ENCODE results near the gene PPP2R2D.

PPP2R2D gene

DNA sequence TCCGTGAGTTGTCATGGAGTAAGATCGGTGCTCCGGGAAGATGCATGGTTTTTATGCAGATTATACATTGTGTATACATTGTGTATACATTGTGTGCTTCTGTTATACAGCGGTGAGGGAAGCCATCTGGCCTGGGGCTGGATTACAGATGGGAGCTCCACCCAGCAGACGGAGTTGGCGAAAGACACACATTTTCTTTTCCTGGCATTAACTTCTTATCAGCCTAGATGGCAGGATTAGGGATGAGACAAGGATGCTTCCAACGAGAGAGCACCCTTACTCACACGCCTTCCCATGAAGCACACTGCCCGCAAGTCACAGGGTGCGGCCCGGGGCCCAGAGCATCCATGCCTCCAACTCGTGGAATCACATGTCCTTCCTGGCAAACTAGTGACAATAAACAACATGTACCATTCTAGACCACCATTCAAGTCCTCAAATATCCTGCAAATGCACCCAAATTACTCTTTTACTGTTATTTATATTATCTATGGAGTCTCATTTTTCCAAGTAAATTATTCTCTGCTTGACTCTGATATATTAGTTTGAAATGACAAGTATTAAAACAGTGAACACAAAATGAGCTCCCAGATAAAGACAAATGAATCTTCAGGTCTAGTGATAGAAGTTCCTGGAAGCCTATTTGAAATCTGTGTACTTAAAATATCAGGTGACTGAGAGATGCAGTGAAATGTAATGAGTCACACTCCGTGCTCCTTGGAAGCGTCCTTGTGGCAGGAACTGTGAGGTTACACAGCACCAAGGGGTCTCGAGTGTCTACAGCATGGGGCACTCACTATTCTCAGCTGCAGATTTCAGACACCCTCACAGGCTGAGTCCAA is 29.8 kb upstream of the PPP2R2D start:
- Histone ChIP-seq H3K4me1 (ENCODE audit: insufficient read depth, low read length) (no peaks in the 10 kb centered on the region; the same call in 1 of the 2 replicates), H3K9ac (ENCODE audit: low read depth, low read length) (no peak overlapping the region), H3K27ac (ENCODE audit: low read depth, low read length) (no peak overlapping the region), H3K9me3 (ENCODE audit: insufficient read depth, low read depth, low read length) (no peaks in the 10 kb centered on the region), H3K36me3 (ENCODE audit: insufficient read depth, low read length) (no peaks in the 10 kb centered on the region), H3K4me3 (ENCODE audit: low read length) (no peak overlapping the region), H3K27me3 (ENCODE audit: insufficient read depth, low read length) (no peaks in the 10 kb centered on the region)
- 93% methylated on average over 15 of the region's 15 CpGs for WGBS

DNA sequence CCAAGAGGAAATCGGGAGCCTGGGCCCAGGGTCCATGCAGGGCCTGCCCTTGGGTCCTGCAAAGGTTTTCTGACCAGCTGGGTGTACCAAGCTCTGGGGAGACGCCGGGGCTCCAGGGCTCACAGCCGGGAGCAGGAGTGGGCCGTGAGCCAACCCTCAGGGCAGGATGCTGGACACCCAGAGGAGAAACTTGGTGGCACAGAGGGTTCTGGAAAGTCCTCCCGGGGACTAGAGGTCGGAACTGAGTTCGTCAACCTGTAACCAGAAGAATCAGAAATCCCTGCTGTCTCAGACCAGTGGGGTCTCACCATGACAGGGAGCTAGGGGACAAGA is 29.2 kb upstream of the PPP2R2D start:
- WGBS = 95% methylated on average over 8 of the region's 8 CpGs
- Histone ChIP-seq H3K9me3 (ENCODE audit: insufficient read depth, low read depth, low read length) (no peaks in the 10 kb centered on the region), H3K27ac (ENCODE audit: low read depth, low read length) (no peak overlapping the region), H3K4me3 (ENCODE audit: low read length) (no peak overlapping the region), H3K4me1 (ENCODE audit: insufficient read depth, low read length) (no peaks in the 10 kb centered on the region; the same call in 1 of the 2 replicates), H3K27me3 (ENCODE audit: insufficient read depth, low read length) (no peaks in the 10 kb centered on the region), H3K9ac (ENCODE audit: low read depth, low read length) (no peak overlapping the region), H3K36me3 (ENCODE audit: insufficient read depth, low read length) (no peaks in the 10 kb centered on the region)

DNA sequence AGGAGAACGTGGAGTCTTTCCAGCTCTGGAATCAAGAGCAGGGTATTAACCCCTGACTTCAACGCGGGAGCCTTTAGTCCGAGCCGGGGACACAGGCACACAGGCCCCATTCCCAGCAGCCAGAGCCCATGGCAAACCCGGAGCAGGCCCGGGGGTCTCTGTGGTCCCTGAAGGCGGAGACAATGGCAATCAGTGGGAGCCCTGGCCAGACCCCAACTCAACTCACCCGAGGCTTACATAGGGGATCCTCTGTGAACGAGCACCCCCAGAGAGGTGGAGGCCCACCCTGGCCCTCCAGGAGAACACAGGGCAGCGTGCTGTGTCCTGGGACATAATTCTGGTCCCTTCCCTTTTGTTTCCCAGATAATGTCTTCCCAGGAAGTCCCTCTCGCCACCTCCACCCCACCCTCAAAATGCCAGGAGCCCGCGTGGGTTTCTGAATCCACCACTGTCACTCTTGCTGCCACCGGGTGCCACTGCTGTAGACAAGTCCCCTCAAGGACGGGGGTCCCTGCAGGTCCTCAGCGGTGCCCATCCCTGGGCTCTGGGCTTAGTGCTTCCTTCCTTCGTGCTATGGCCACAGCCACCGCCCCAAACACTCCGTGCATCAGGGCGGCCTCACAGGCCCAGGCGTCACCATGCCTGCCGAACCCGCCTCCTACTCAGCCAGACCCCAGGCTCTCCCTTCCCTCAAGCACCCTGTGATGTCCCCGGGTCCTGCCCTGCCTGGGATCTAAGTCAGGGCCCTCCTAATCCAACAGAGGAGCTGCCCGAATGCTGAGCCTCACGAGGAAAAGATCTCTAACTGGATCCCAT is 28.6 kb upstream of the PPP2R2D start:
- no peak overlapping the region for H3K27ac ChIP-seq (ENCODE audit: low read depth, low read length)
- WGBS = 93% methylated on average over 27 of the region's 27 CpGs
- H3K9ac ChIP-seq (ENCODE audit: low read depth, low read length) = no peak overlapping the region
- H3K27me3 ChIP-seq (ENCODE audit: insufficient read depth, low read length) = no peaks in the 10 kb centered on the region
- no peaks in the 10 kb centered on the region for H3K36me3 ChIP-seq (ENCODE audit: insufficient read depth, low read length)
- no peak overlapping the region for H3K4me3 ChIP-seq (ENCODE audit: low read length)
- H3K4me1 ChIP-seq (ENCODE audit: insufficient read depth, low read length) = no peaks in the 10 kb centered on the region; the same call in 1 of the 2 replicates
- no peaks in the 10 kb centered on the region for H3K9me3 ChIP-seq (ENCODE audit: insufficient read depth, low read depth, low read length)

DNA sequence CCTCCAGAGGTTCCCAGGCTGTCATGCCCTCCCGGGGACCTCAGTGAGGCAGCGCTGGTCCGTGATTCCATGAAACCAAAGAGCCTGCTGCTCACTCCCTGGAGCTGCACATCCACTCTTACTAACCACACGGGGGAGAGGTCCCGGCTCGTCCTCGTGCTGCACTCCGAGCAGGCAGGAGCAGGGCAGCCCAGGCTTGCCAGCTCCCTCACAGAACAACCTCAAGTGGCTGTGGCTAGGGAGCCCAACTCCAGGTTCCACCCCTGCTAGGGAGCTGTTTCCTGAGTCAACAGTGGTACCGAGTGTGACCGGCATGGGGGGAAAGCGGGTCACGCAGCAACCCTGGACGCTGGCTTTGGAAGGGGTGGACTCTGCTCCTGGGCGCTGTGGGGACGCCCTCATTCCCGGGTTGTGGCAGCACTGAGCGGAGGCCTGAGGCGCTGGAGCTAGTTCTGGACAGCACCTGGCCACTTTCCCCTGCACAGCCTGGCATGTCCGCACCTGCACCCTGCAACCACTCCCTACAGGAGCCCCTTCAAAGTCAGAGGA is 27.9 kb upstream of the PPP2R2D start:
- Histone ChIP-seq H3K4me1 (ENCODE audit: insufficient read depth, low read length) (no peaks in the 10 kb centered on the region; the same call in 1 of the 2 replicates), H3K27me3 (ENCODE audit: insufficient read depth, low read length) (no peaks in the 10 kb centered on the region), H3K27ac (ENCODE audit: low read depth, low read length) (no peak overlapping the region), H3K9ac (ENCODE audit: low read depth, low read length) (no peak overlapping the region), H3K36me3 (ENCODE audit: insufficient read depth, low read length) (no peaks in the 10 kb centered on the region), H3K4me3 (ENCODE audit: low read length) (no peak overlapping the region), H3K9me3 (ENCODE audit: insufficient read depth, low read depth, low read length) (no peaks in the 10 kb centered on the region)
- 87% methylated on average over 19 of the region's 19 CpGs for WGBS

DNA sequence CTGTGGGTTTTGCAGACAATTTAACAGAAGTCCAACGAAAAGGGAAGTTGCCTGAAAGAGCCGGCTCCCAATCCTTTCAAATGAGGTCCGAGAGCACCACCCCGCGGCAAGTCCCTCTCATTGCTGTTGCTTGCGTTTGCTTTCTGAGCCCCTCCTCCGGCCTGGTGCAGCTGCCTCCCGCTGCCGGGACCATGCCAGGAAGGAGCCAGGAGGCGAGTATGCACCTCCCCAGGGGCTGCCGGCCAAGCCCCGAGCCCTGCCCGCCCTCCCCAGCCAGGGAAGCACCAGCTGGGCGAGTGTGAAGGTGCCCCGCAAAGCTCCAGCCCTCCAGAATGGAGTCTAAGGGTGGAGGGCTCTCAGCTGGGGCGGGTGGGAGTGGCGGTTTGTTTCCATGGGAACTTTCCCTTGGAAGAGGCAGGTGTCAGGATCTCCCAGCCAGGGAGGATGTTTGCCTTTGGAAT is 25.8 kb upstream of the PPP2R2D start:
- no peak overlapping the region for H3K27ac ChIP-seq (ENCODE audit: low read depth, low read length)
- peak overlapping the region; percentile 32 for H3K4me3 ChIP-seq (ENCODE audit: low read length)
- peaks cover 2% of the 10 kb centered on the region; the same call in 1 of the 2 replicates for H3K9me3 ChIP-seq (ENCODE audit: insufficient read depth, low read depth, low read length)
- WGBS = 6% methylated on average over 17 of the region's 17 CpGs
- H3K4me1 ChIP-seq (ENCODE audit: insufficient read depth, low read length) = no peaks in the 10 kb centered on the region; the same call in 1 of the 2 replicates
- no peak overlapping the region for H3K9ac ChIP-seq (ENCODE audit: low read depth, low read length)
- H3K36me3 ChIP-seq (ENCODE audit: insufficient read depth, low read length) = no peaks in the 10 kb centered on the region
- H3K27me3 ChIP-seq (ENCODE audit: insufficient read depth, low read length) = no peaks in the 10 kb centered on the region

DNA sequence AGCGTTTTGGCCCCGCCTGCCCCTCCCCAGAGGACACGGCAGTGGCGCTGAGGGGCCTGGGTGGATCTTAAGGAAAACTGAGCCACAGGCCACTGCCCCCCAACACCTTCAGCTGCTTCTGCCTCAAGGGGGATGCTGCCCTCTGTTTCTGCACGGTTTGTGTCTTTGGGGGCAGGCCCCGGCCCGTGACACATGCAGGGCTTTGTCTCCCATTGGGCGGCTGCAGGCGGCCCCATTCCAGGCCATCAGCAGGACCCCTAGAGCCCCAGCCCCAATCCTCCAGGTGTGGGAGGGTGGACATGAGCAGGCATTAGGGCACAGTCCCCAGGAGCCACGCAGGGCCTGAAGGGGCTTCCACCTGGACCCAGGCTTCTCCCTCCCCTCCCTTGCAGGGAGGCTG is 25.3 kb upstream of the PPP2R2D start:
- Histone ChIP-seq H3K27me3 (ENCODE audit: insufficient read depth, low read length) (no peaks in the 10 kb centered on the region), H3K9me3 (ENCODE audit: insufficient read depth, low read depth, low read length) (peaks cover 2% of the 10 kb centered on the region; the same call in 1 of the 2 replicates), H3K27ac (ENCODE audit: low read depth, low read length) (no peak overlapping the region), H3K36me3 (ENCODE audit: insufficient read depth, low read length) (no peaks in the 10 kb centered on the region), H3K4me3 (ENCODE audit: low read length) (no peak overlapping the region), H3K4me1 (ENCODE audit: insufficient read depth, low read length) (no peaks in the 10 kb centered on the region; the same call in 1 of the 2 replicates), H3K9ac (ENCODE audit: low read depth, low read length) (no peak overlapping the region)
- 77% methylated on average over 10 of the region's 10 CpGs for WGBS

DNA sequence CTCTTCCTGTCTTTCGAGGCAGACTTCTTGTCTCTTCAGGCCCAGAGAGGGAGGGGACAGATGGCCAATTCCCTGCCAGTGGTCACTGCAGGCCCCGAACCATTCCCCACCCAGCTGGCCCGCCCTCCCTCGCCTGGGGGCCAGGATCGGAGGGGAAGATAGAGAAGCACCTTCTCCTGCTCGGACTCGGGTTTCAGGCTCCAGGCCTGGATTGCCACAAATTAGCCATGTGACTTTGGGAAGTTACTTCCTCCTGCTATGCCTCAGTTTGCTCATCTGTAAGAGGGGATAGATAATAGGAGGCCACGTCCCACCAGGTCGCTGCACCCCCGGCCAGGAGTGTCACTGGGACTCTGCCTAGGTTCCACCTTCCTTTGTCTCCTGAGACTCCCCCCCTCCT is 24.8 kb upstream of the PPP2R2D start:
- 88% methylated on average over 8 of the region's 10 CpGs for WGBS
- Histone ChIP-seq H3K9ac (ENCODE audit: low read depth, low read length) (no peak overlapping the region), H3K9me3 (ENCODE audit: insufficient read depth, low read depth, low read length) (peaks cover 2% of the 10 kb centered on the region; the same call in 1 of the 2 replicates), H3K27ac (ENCODE audit: low read depth, low read length) (no peak overlapping the region), H3K4me1 (ENCODE audit: insufficient read depth, low read length) (no peaks in the 10 kb centered on the region; the same call in 1 of the 2 replicates), H3K27me3 (ENCODE audit: insufficient read depth, low read length) (no peaks in the 10 kb centered on the region), H3K4me3 (ENCODE audit: low read length) (no peak overlapping the region), H3K36me3 (ENCODE audit: insufficient read depth, low read length) (no peaks in the 10 kb centered on the region)

DNA sequence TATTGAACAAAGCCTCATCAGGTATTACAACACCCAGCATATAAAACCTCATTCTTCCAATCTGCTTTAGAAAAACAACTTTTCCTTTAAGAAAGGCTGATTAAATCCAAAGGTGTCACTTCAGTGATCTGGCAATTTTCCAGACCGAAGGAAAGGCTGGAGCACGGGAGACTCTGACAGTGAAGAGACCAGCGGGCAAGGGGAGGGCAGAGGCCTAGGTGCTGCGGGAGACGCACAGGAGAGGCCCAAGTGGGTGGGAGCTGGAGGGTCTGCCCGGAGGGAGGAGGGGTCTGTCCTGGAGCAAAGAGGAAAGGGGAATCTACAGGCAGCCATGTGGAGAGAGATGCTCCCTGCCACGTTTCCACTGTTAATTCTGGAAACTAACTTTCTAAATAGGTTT is 24.3 kb upstream of the PPP2R2D start:
- no peak overlapping the region for H3K27ac ChIP-seq (ENCODE audit: low read depth, low read length)
- H3K36me3 ChIP-seq (ENCODE audit: insufficient read depth, low read length) = no peaks in the 10 kb centered on the region
- no peaks in the 10 kb centered on the region; the same call in 1 of the 2 replicates for H3K4me1 ChIP-seq (ENCODE audit: insufficient read depth, low read length)
- peaks cover 7% of the 10 kb centered on the region; the same call in 1 of the 2 replicates for H3K9me3 ChIP-seq (ENCODE audit: insufficient read depth, low read depth, low read length)
- no peaks in the 10 kb centered on the region for H3K27me3 ChIP-seq (ENCODE audit: insufficient read depth, low read length)
- no peak overlapping the region for H3K9ac ChIP-seq (ENCODE audit: low read depth, low read length)
- WGBS = 84% methylated on average over 6 of the region's 7 CpGs
- no peak overlapping the region for H3K4me3 ChIP-seq (ENCODE audit: low read length)

DNA sequence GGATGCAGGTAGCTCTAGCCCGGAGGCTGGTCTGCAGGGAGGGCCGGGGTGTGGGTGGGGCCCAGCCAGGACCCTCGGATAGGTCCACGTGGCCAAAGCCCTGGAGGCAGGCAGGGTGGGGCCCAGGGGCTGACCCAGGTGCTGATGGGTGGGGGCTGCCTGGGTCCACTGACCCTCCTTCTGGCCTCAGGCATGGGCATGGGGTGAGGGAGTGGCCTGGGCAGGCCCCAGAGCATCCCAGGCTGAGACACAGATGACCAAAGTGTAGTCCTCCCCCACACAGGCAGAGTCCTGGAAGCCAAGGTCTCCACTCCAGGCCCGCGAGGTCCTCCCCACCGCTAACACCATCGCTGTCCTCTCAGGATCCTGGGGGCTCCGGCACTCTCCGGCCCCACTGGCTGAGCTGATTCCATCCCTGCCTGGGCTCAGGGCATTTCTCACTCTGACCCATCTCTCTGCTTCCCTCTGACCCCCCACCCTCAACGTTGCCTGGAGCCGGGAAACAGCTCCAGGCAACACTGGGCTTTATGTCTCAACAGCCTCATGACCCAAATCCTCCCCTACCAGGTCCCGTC is 20.7 kb upstream of the PPP2R2D start:
- H3K9ac ChIP-seq (ENCODE audit: low read depth, low read length) = no peak overlapping the region
- no peaks in the 10 kb centered on the region for H3K27me3 ChIP-seq (ENCODE audit: insufficient read depth, low read length)
- no peak overlapping the region for H3K4me3 ChIP-seq (ENCODE audit: low read length)
- H3K27ac ChIP-seq (ENCODE audit: low read depth, low read length) = no peak overlapping the region
- H3K9me3 ChIP-seq (ENCODE audit: insufficient read depth, low read depth, low read length) = peaks cover 12% of the 10 kb centered on the region; the same call in 1 of the 2 replicates
- 88% methylated on average over 13 of the region's 13 CpGs for WGBS
- H3K36me3 ChIP-seq (ENCODE audit: insufficient read depth, low read length) = no peaks in the 10 kb centered on the region
- no peaks in the 10 kb centered on the region for H3K4me1 ChIP-seq (ENCODE audit: insufficient read depth, low read length)

DNA sequence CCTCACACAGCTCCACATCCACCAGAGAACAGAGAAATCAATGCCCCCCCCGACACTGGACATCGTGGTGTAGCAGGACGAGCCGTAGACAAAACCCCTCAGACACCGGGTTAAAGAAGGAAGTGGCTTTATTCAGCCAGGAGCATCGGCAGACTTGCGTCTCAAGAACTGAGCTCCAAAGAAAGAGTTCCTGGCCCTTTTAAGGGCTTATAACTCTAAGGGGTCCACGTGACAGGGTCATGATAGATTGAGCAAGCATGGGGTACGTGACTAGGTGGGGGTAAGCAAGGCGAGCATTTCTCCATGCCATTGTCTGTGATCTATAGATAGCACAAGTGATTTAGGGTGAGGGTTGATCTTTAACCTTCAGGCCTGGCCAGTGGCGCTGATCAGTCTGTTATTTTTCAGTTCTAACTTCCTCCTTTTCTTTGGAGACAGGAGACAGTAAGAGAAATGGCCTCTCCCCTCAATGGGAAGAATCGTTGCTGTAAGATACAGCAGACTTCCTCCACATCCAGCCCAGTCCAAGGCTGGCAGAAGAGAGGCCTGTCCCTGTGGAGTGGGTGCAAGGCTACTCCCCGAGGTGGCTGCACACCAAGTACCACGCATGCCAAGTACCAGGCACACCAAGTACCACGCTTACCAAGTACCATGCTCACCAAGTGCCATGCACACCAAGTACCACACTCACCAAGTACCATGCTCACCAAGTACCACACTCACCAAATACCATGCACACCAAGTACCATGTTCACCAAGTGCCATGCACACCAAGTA is 19.5 kb upstream of the PPP2R2D start:
- Histone ChIP-seq H3K4me3 (ENCODE audit: low read length) (no peak overlapping the region), H3K9me3 (ENCODE audit: insufficient read depth, low read depth, low read length) (peaks cover 12% of the 10 kb centered on the region; the same call in 1 of the 2 replicates), H3K4me1 (ENCODE audit: insufficient read depth, low read length) (no peaks in the 10 kb centered on the region), H3K36me3 (ENCODE audit: insufficient read depth, low read length) (no peaks in the 10 kb centered on the region), H3K27ac (ENCODE audit: low read depth, low read length) (no peak overlapping the region), H3K27me3 (ENCODE audit: insufficient read depth, low read length) (no peaks in the 10 kb centered on the region), H3K9ac (ENCODE audit: low read depth, low read length) (no peak overlapping the region)
- WGBS = 91% methylated on average over 15 of the region's 15 CpGs

Measured in HUES64 (cell line).